Liver (tissue), 3 donors: ENCODE data around the gene PLCXD3.

Experiments
- CTCF ChIP-seq: fragments of 150-350 bp; IDR thresholded peaks from 2 replicates; pipeline ENCODE4 v1.5.1; 2017; ENCODE audit warnings: improper control_type of control experiment, low read depth, low read length; ENCODE audit not compliant: missing input control
- EGR1 ChIP-seq, 2 donors: IDR thresholded peaks; 2 replicates each; pipeline ENCODE4 v1.6.1; 2016 to 2018; ENCODE audit warnings: antibody characterized with exemption in 2 of 2, low read depth in 2 of 2
- donor health status: healthy.
- donor health status: healthy.

- no peak for TF ChIP-seq EGR1 (IDR thresholded peaks at IDR 0.05; ENCODE audit: low read depth in 2 of 2)
- no peak for TF ChIP-seq CTCF
These were observed 214.3 kb downstream of the PLCXD3 start for GRCh38 chr5:41296066-41296465.
